Stimulated activated CD8-positive, alpha-beta memory T cell treated with anti-CD3 and anti-CD28 coated beads, Interleukin-15, amount 100 ng/mL, for 48 hours (primary cell): Measurements from ENCODE around the gene IL16.
"Not testable (repeated sequence)": the region's sequence is repeated elsewhere in the genome, so short reads cannot be mapped to it uniquely, and the experiment has no call there.

Experiments used
- DNase-seq, 2 donors: peaks; one replicate each; pipeline ENCODE4 v3.0.0-alpha.2; 2020; ENCODE audit warnings: low read depth in 2 of 2

Gene IL16

GRCh38 chr15:81337713-81338157, 141.1 kb downstream of the IL16 start:
- no peak for DNase-seq

- no peak for DNase-seq
These were observed 141.7 kb downstream of the IL16 start for GRCh38 chr15:81338170-81339007.

DNA sequence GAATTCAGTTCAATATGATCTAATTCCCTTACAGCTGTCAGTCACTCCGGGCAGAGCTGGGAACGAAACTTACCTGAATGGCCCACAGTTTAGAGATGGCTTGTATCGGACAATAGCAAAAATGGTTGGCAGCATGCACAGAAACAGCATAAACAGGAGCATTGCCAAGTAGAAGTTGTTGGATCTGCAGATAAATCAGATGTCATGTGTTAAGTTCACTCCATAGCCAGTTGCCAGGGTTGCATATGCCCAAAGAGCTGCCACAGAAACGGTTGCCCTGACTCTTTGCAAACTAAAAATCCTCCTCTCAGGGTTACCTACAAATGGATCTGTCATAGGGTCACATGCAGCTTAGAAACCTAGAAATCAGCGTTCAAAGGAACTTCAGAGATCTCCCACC, 142.6 kb downstream of the IL16 start:
- no peak for DNase-seq

DNA sequence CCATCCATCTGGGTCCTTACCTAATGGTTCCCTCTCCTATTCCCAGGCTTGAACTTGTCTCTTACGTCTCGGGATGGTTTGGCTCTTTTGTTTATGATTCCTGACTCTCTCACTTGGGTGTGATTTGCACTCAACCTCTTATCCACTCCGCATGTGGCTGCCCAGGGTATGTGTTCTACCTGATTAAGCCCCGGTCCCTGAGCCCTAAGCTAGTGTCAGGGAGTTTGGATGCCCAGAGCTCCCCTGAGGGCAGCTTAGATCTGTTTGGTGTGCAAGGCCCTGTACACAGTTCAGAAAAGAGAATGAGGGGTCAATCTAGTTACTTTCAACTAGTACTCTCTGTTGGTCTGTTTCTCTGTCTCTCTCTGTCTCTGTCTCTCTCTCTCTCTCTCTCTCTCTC, 143.2 kb downstream of the IL16 start:
- no peak for DNase-seq

- DNase-seq = no peak
These were observed 144.7 kb downstream of the IL16 start for GRCh38 chr15:81341351-81341750.

DNA sequence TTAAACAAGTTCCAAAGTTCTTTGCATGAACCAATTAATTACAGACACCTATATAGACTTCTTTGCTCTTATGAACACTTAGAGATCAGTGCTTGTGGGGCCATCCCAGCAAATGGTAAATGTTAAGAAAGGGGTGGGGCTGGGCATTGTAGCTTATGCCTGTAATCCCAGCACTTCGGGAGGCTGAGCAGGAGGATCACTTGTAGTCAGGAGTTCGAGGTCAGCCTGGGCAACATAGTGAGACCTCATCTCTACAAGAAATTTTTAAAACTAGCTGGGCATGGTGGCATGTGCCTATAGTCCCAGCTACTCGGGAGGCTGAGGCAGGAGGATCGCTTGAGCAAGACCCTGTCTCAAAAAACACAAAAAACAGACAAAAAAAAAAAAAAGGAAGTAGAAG, 146.7 kb downstream of the IL16 start:
- no peak for DNase-seq

- no peak for DNase-seq
These were observed 149.9 kb downstream of the IL16 start for GRCh38 chr15:81346611-81347010.

- DNase-seq = no peak
These were observed 151.2 kb downstream of the IL16 start for GRCh38 chr15:81347910-81348309.

GRCh38 chr15:81348691-81349090, 152.0 kb downstream of the IL16 start:
- not testable (repeated sequence) for DNase-seq

- DNase-seq = no peak
These were observed 152.6 kb downstream of the IL16 start for GRCh38 chr15:81349271-81349670.

DNA sequence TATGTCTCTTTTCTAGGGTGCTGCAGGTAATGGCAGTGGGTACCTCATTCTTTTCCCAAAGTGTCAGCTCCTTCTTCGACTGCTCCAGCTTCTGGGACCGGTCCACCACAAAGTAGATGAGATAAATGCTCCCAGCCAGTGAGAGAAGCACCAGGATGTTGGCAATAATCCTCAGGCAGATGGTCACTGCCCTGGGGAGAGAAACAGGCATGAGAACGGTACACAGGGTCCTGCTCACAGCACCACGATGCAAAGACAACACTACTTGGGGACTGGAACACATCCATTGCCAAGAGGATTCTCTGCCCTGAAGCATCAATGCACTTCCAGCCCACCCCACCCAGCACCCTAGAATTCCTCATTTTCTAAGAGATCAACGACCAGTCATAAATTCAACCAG, 155.0 kb downstream of the IL16 start:
- no peak for DNase-seq

DNA sequence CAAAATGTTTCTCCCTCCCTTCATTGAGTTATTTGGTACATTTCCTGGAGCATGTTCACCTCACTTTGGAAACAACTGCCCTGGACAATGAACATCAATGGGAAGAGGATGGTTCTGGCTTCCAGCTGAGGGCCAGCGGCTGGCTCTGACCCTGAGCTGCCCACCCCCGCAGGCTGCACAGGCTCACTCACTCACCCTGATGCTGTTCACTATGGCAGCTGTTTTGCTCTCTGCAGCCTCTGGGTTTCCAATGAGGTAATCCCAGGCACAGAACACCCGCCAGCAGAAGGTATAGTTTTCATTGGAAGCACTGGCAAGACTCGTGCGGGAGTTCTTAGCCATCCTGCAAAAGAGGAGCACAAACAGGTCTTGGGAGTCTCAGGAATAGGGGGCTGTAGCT, 159.6 kb downstream of the IL16 start:
- DNase-seq = no peak

DNA sequence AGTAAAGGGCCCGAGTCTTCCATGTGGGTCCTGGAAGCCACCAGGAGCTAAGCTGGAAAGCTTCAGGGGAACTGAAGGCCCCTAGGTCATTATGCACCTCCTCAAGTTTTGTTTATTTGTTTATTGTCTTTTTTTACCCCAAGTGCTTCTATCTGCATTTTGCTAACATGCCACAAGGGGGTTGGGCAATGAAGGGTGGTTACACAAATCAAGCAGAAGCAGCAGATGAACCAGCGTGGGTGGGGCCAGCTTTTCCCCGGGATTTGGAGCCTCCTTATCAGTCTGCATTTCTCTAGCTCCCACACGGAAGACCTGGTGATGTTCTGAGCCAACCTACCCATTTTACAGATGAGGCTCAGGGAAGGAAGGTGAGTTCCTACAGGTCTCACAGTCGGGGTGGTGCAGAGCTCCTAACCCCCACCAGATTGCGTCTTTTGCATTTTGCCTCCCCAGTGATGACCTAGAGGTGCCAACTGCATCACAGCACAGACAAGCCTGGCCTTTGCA, 160.6 kb downstream of the IL16 start:
- DNase-seq = no peak

DNA sequence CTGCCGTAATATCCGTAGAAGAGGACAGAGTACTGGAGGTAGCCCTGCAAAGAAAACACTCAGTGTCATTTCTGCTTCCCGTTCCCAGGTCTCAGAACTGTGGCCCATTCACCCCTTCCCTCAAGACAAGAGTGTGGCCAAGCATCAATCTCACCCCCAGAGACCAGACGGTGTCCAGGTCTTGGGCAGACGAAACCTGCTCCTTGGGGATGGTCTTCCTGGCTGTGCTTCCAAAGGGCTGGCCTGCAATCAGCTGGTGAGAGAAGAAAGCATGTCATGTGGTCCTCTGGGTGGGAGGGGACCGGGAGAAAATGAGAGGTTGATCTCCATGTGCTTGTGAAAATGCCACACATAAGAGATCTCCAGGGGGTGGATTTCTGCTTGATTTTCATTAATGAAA, 161.6 kb downstream of the IL16 start:
- no peak for DNase-seq

DNA sequence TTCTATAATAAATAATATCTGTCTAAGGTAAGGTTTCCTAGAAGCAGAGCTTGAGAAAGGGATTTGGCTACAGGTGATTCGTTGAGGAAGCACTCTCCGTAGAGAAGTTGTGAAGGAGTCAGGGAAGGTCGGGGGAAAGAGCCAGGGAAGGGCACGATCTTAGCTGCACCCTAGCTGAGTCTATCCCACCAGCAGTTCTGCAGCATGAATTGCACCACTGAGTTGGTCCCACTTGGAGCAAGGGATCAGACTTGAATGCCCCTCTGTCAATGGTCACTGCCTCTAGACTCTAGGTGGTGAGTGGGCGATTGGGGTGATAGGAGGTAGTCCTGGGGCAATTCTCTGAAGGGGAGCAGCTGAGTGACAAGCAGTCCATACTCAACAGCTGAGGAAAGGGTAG, 163.8 kb downstream of the IL16 start:
- no peak for DNase-seq

- DNase-seq = no peak
These were observed 165.2 kb downstream of the IL16 start for GRCh38 chr15:81361891-81362290.

DNA sequence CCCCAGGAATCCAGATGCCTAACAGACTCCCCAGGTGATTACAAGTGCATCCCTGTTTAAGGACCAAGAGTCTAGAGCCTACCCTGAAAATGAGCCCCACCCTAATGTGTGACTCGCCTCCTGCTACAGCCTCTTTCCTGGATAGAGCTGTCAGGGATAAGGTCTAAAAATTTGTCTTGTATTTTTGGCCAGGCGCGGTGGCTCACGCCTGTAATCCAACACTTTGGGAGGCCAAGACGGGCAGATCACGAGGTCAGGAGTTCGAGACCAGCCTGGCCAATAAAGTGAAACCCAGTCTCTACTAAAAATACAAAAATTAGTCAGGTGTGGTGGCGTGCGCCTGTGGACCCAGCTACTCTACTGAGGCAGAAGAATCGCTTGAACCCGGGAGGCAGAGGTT, 166.1 kb downstream of the IL16 start:
- no peak for DNase-seq

GRCh38 chr15:81363276-81363675, 166.6 kb downstream of the IL16 start:
- no peak for DNase-seq
